Measurements from ENCODE around the gene NME4. TPM values are rescaled to one million over a fixed set of nuclear protein-coding genes. Genes with fewer than 3 reads are reported as not detected.

The NME4 gene
- total RNA-seq, 2 experiments from 2014 or later = 25.0 TPM

DNA sequence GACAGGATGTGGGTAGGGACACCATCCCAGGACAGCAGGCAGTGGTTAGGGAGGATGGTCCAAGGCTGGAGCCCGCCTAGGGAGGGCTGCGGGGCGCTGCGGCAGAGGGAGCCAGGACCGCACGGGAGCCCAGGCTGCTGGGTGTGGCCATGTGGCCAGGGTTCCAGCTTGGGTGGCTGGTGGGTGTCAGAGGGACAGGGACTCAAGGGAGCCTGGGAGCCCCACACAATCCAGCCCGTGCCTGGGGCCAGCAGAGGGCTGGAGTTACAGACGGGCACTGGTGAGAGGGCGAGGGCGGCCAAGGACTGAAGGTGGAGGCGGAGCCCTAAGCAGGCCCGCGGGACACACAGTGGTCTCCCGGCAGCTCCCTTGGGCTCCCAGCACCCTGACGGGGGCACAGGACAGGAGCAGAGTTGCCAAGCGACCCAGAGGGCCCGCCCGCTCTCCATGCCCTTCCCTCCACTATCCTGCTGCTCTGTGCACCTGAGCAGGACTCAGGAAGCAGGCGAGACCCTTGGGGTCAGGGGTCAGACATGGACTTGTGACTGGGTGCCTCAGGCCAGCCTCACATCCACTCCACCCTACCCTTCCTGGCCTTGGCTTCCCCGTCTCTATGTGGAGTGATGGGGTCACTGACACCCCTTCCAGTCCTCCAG lies 33.8 kb upstream of the NME4 start:
- Histone ChIP-seq H3K27ac (ENCODE audit: low read depth, low read length, poor library complexity, severe bottlenecking) (no peak overlapping the region), H4K20me1 (ENCODE audit: insufficient read depth, low read length) (no peaks in the 10 kb centered on the region), H3K4me1 (ENCODE audit: insufficient read depth, low read length, poor library complexity, severe bottlenecking) (no peaks in the 10 kb centered on the region), H3K9me2 (ENCODE audit: insufficient read depth, low read length) (no peaks in the 10 kb centered on the region), H3K36me3 (ENCODE audit: insufficient read depth, low read length) (peaks cover 18% of the 10 kb centered on the region), H3K4me3 (ENCODE audit: low read depth, low read length, poor library complexity, severe bottlenecking) (no peak overlapping the region), H2AFZ (ENCODE audit: low read length) (no peak overlapping the region), H3K4me2 (ENCODE audit: low read length) (no peak overlapping the region), H3K9me3 (ENCODE audit: low read length) (no peaks in the 10 kb centered on the region), H3K79me2 (ENCODE audit: insufficient read depth, low read depth, low read length) (no peaks in the 10 kb centered on the region)
- intact Hi-C loops (cut with micrococcal nuclease; ENCODE audit: unreplicated experiment) = no loop called here
- TF ChIP-seq, protein P1, sequence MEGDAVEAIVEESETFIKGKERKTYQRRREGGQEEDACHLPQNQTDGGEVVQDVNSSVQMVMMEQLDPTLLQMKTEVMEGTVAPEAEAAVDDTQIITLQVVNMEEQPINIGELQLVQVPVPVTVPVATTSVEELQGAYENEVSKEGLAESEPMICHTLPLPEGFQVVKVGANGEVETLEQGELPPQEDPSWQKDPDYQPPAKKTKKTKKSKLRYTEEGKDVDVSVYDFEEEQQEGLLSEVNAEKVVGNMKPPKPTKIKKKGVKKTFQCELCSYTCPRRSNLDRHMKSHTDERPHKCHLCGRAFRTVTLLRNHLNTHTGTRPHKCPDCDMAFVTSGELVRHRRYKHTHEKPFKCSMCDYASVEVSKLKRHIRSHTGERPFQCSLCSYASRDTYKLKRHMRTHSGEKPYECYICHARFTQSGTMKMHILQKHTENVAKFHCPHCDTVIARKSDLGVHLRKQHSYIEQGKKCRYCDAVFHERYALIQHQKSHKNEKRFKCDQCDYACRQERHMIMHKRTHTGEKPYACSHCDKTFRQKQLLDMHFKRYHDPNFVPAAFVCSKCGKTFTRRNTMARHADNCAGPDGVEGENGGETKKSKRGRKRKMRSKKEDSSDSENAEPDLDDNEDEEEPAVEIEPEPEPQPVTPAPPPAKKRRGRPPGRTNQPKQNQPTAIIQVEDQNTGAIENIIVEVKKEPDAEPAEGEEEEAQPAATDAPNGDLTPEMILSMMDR (conservative IDR thresholded peaks at IDR 0.05; ENCODE audit: low read length) = no peak
- TF ChIP-seq EZH2phosphoT487 (IDR thresholded peaks at IDR 0.05; ENCODE audit: borderline replicate concordance, low read depth, low read length) = no peak
- CTCF ChIA-PET (ENCODE audit: unreplicated experiment) = no interaction called here
- POLR2A ChIA-PET = no interaction called here
- no TSS peak for BruUV-seq (replicated peaks)
- DNase-seq (ENCODE audit: low spot score) = no peak

- no peaks in the 10 kb centered on the region for H3K9me3 ChIP-seq (ENCODE audit: low read length)
- no peak overlapping the region for H3K27ac ChIP-seq (ENCODE audit: low read depth, low read length, poor library complexity, severe bottlenecking)
- intact Hi-C loops (cut with micrococcal nuclease; ENCODE audit: unreplicated experiment) = no loop called here
- no TSS peak for BruUV-seq (replicated peaks)
- H3K4me1 ChIP-seq (ENCODE audit: insufficient read depth, low read length, poor library complexity, severe bottlenecking) = no peaks in the 10 kb centered on the region
- no peaks in the 10 kb centered on the region for H4K20me1 ChIP-seq (ENCODE audit: insufficient read depth, low read length)
- no peak overlapping the region for H2AFZ ChIP-seq (ENCODE audit: low read length)
- ChIA-PET CTCF (ENCODE audit: unreplicated experiment) (no interaction called here), POLR2A (no interaction called here)
- H3K9me2 ChIP-seq (ENCODE audit: insufficient read depth, low read length) = no peaks in the 10 kb centered on the region
- peaks cover 25% of the 10 kb centered on the region for H3K36me3 ChIP-seq (ENCODE audit: insufficient read depth, low read length)
- no peak for TF ChIP-seq EZH2phosphoT487 (IDR thresholded peaks at IDR 0.05; ENCODE audit: borderline replicate concordance, low read depth, low read length)
- TF ChIP-seq, protein P1 (conservative IDR thresholded peaks at IDR 0.05; ENCODE audit: low read length) = no peak
- H3K79me2 ChIP-seq (ENCODE audit: insufficient read depth, low read depth, low read length) = no peaks in the 10 kb centered on the region
- H3K4me3 ChIP-seq (ENCODE audit: low read depth, low read length, poor library complexity, severe bottlenecking) = no peak overlapping the region
- no peak for DNase-seq (ENCODE audit: low spot score)
- H3K4me2 ChIP-seq (ENCODE audit: low read length) = no peak overlapping the region
Observed at GRCh38 chr16:363766-364490, 33.1 kb upstream of the NME4 start.

Data from OCI-LY7 (cell line).